Epidermal melanocyte (primary cell): ENCODE results near the gene EPO.
"Not testable (repeated sequence)": the region's sequence is repeated elsewhere in the genome, so short reads cannot be mapped to it uniquely, and the experiment has no call there.

Experiments
- DNase-seq: peaks from one replicate; pipeline ENCODE4 v3.0.0; 2011; ENCODE audit warnings: low spot score; ENCODE audit not compliant: insufficient read length

The EPO gene

DNA sequence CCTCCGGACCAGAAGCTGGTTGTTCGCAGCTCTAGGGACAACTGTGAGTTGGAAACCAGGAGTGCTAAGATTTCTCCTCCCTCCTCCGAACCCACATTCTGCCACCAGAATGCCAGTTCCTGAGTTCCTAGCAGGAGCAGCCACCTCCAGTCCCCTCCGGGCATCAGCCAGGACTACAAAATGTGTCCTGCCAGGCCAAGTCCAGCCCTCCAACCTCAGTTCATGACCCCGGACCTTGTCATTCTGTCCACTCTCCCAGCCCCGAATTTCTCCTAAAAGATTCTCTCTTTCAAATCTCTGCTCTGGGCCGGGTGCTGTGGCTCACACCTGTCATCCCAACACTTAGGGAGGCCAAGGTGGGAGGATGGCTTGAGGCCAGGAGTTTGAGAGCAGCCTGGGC is 15.5 kb downstream of the EPO start:
- DNase-seq = no peak

DNA sequence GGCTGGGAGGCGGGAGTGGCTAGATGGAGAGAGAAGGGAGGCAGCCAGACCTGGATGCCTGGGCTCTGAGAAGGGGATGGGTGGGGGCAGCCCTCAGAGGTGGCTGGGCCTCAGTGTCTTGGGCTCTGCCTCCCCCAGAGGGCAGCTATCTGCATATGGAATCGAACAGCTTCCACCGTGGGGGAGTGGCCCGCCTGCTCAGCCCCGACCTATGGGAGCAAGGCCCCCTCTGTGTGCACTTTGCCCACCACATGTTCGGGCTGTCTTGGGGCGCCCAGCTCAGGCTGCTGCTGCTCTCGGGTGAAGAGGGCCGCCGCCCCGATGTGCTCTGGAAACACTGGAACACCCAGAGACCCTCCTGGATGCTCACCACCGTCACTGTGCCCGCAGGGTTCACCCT is 16.4 kb downstream of the EPO start:
- no peak for DNase-seq

DNA sequence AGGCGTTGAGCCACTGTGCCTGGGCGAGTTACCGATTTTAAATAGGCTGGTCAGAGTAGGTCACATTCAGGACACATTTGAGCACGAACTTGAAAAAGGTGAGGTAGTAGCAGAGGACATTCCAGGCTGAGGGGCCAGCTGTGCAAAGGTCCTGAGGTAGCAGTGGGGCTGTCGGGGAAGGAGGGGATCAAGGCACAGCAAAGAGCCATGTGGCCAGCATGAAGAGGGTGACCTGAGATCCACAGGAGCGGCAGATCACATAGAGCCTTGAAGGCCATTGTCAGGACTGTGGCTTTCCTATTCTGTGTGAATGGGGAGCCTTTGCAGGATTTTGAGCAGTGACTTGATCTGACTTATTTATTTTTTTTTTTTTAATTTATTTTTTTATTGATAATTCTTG is 19.7 kb downstream of the EPO start:
- DNase-seq = no peak

DNA sequence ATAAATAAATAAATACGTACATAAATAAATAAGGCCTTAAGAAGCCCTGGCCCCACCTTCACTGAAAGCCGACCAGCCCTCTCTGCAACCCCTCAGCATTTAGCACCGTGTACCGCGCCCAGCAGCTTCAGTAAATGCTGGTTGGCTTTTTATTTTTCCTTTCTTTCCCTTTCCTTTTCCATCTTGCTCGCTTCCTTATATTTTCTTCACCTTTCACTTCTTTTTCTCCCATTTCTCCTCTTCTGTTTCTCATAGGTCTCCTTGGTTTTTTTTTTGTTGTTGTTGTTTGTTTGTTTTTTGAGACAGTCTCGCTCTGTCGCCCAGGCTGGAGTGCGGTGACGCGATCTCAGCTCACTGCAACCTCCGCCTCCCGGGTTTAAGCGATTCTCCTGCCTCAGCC is 24.3 kb downstream of the EPO start:
- no peak for DNase-seq

DNA sequence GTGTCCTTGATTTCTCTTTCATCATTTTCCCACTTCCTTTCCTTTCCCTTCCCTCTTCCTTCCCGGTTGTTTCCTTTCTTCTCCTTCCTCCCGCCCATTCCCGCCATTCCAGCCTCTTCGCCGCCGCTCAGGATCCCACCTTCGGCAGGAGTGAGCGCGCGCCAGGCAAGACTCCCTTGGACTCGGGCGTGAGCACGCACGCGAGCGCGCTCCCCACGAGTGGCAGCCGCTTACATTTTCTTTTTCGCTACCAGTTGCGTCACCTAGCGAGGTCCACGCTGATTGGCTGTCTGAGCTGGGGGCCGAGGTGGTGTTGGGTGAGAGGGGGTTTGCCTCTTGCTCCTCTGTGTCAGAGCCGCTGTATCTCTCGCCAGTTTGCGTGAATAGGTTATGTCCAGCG is 24.9 kb downstream of the EPO start:
- no peak for DNase-seq

DNA sequence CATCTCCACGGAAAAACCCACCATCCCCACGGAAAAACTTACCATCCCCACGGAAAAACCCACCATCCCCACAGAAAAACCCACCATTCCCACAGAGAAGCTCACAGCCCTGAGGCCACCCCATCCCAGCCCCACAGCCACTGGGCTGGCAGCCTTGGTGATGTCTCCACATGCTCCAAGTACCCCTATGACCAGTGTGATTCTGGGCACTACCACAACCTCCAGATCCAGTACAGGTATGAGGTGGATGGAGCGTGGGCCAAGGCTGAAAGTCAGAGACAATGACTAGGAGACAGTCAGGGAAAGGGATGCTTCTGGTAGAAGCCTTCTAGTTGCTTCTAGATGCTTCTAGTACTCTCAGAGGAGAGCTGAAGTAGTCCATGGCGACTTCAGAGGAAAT is 32.7 kb downstream of the EPO start:
- DNase-seq = no peak

DNA sequence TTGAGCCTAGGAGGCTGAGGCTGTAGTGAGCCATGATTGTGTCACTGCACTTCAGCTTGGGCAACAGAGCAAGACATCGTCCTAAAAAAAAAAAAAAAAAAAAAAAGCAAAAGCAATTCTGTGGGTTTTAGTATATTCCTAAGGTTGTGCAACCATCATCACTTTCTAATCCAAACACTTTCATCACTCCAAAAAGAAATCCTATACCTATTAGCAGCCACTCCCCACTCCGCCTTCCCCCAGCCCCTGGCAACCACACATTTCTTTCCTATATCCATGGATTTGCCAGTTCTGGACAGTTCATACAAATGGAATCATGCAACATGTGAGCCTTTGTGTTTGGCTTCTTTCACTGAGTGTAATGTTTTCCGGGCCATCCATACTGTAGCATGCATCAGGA is 33.5 kb downstream of the EPO start:
- DNase-seq = no peak

DNA sequence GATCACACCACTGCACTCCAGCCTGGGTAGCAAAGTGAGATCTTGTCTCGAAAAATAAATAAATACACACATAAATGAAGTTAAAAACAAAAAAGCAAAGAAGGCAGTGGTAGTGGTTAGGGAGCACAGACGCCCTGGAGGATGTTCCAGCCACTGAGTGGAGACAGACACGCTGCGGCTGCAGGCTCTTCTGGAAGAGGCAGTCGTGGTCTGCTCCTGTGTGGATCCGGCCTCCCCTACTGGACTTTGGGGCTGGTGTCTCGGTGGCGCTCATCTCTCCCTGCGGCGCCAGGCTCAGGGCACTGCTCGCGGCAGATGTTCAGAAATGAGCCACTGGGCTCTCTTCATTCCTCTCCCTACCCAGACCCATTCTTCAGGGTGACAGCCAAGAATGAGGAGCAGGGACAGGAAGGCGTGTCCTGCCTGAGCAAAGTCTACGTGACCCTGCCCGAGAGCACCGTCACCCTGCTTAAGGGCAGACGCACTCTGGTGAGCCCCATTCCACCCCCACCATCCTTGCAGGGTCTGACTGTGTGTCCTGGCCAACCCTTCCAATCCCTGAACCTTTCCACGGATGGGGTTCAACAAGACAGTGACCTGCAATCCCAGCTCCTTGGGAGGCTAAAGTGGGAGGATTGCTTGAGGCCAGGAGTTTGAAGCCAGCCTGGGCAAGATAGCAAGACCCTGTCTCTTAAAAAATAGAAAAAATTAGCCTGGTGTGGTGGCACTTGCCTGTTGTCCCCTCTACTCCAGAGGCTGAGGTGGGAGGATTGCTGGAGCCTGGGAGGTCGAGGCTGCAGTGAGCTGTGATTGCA is 39.3 kb downstream of the EPO start:
- DNase-seq = no peak

DNA sequence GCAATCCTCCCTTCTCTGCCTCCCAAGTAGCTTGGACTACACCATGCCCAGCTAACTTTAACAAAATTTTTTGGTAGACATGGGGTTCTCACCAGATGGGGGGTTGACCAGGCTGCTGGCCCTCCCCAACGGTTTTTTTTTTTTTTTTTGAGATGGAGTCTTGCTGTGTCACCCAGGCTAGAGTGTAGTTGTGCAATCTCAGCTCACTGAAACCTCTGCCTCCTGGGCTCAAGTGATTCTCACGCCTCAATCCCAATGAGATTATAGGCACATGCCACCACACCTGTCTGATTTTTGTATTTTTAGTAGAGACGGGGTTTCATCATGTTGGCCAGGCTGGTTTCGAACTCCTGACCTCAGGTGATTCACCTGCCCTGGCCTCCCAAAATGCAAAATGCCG is 42.6 kb downstream of the EPO start:
- DNase-seq = not testable (repeated sequence)

DNA sequence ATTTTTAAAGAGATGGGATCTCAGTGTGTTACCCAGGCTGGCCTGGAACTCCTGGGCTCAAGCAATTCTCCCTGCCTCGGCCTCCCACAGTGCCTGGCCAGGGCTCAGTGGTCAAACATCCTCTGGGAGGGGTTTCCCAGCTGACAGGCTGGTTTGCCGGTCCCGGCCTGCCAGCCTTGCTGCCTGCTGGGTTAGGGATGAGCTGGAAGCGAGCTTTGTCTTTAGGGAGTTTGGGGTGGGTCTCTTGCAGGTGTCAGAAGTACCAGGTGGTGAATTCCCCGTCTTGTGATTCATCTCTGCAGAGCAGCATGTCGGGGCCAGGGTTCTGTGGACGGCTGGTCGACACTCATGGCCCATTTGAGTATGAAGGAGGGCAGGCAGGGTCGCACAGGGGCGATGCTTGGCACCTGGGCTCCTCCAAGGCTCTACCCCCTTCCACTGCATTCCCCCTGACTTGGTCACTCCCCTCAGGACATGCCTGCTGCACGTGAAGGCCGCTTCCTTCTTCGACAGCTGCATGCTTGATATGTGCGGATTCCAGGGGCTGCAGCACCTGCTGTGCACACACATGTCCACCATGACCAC is 43.4 kb downstream of the EPO start:
- no peak for DNase-seq

DNA sequence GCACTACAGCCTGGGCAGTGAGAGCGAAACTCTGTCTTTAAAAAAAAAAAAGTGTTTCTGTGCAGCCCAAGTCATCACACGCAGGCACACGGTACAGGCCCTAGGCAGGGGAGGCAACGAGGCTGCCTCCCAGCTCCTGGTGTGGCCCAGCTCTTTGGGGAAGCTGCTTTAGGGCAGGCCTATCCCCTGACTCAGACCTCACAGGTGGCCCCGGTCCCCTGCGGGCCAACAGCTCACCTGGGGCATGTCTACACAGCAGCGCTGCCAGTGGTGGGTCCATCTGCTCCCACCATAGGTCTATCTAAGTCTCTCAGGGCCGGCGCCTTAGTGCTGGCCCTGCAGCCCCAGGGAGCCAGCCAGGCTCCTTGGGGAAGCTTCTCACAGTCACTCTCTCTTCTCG is 44.6 kb downstream of the EPO start:
- DNase-seq = no peak

DNA sequence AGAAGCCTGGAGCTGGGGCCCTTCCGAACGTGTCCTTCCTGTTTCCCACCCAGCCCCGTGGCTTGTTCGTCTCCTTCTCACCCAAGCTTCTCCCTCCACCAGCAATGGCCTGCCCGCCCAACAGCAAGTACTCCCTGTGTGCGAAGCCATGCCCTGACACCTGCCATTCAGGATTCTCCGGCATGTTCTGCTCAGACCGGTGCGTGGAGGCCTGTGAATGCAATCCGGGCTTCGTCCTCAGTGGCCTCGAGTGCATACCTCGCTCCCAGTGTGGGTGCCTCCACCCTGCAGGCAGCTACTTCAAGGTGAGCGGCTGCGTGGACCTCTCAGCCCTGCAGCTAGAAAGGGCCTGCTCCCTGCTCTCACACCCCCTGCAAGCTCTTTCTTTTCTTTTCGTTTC is 45.0 kb downstream of the EPO start:
- no peak for DNase-seq

DNA sequence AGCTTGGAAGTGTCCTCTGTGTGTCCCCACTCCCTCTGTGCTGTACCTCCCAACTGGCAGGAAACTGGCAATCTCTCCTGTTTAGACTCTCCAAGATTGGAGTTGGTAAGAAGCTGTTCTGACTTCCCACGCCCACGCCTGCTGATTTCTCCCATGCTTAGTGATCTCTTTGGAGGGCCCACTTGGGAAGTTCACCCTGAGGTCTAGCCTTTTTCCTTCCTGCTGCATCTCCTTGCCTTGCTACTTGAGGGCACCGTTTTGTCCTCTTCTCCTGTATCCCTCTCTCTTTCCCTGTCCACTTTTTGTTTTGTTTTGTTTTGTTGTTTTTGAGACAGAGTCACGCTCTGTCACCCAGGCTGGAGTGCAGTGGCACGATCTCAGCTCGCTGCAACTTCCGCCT is 48.5 kb downstream of the EPO start:
- no peak for DNase-seq
